ENCODE data around the gene MAD1L1. TPM values are rescaled to one million over a fixed set of nuclear protein-coding genes. Genes with fewer than 3 reads are reported as not detected.

Gene MAD1L1
- total RNA-seq, 3 donors from 2014 or later = 25.3 to 31.2 (median 26.2) TPM

- intact Hi-C loops (cut with DNase I, micrococcal nuclease) = no loop called here
- ATAC-seq (no peak), DNase-seq (peak in 1 of 3 donors; percentile 14)
- no peak overlapping the region for H3K4me3 ChIP-seq
- no peaks in the 10 kb centered on the region for H3K36me3 ChIP-seq (ENCODE audit: low read depth)
- no peak for TF ChIP-seq CTCF (IDR thresholded peaks at IDR 0.05)
- no peaks in the 10 kb centered on the region for H3K4me1 ChIP-seq (ENCODE audit: low read depth)
- no peaks in the 10 kb centered on the region for H3K9me3 ChIP-seq
Measured at GRCh38 chr7:1969459-1970284, 263.1 kb downstream of the MAD1L1 start.

GRCh38 chr7:1968397-1969111 is 264.2 kb downstream of the MAD1L1 start:
- no peak for TF ChIP-seq CTCF (IDR thresholded peaks at IDR 0.05)
- intact Hi-C loops (cut with DNase I, micrococcal nuclease) = no loop called here
- H3K4me1 ChIP-seq (ENCODE audit: low read depth) = no peaks in the 10 kb centered on the region
- H3K4me3 ChIP-seq = no peak overlapping the region
- DNase-seq = peak in 1 of 3 donors; percentile 22
- H3K9me3 ChIP-seq = no peaks in the 10 kb centered on the region
- no peak for ATAC-seq
- no peaks in the 10 kb centered on the region for H3K36me3 ChIP-seq (ENCODE audit: low read depth)

- ATAC-seq (peak; percentile 15), DNase-seq (peak in 2 of 3 donors; percentile 20 to 41)
- intact Hi-C loops (cut with DNase I, micrococcal nuclease) = no loop called here
- no peak overlapping the region for H3K4me3 ChIP-seq
- H3K4me1 ChIP-seq (ENCODE audit: low read depth) = no peaks in the 10 kb centered on the region
- H3K36me3 ChIP-seq (ENCODE audit: low read depth) = no peaks in the 10 kb centered on the region
- no peak for TF ChIP-seq CTCF (IDR thresholded peaks at IDR 0.05)
- H3K9me3 ChIP-seq = no peaks in the 10 kb centered on the region
Measured at GRCh38 chr7:1967512-1968396, 265.0 kb downstream of the MAD1L1 start.

GRCh38 chr7:1966631-1967200 is 266.0 kb downstream of the MAD1L1 start:
- DNase-seq = peak in 1 of 3 donors; percentile 5
- Histone ChIP-seq H3K9me3 (no peaks in the 10 kb centered on the region), H3K36me3 (ENCODE audit: low read depth) (no peaks in the 10 kb centered on the region), H3K4me3 (no peak overlapping the region), H3K4me1 (ENCODE audit: low read depth) (no peaks in the 10 kb centered on the region)
- TF ChIP-seq CTCF (IDR thresholded peaks at IDR 0.05) = no peak
- ATAC-seq = no peak
- intact Hi-C loops (cut with DNase I, micrococcal nuclease) = no loop called here
